AG04449 (cell line): ENCODE measurements around the gene HSPA2.
A peak's percentile ranks its signal among the peaks of the same experiment; 100 is the strongest.
"Not testable (repeated sequence)": the region's sequence is repeated elsewhere in the genome, so short reads cannot be mapped to it uniquely, and the experiment has no call there.

Experiments
- CTCF ChIA-PET: fragments of 350-600 bp; formaldehyde crosslinking; extraction: SDS; loops from one replicate; lab custom pipeline; 2021; ENCODE audit warnings: antibody characterized with exemption; lab: Yijun Ruan, JAX
- POLR2A ChIA-PET: fragments of 400-600, 350-600 bp; formaldehyde crosslinking; extraction: SDS; loops from one replicate; lab custom pipeline; 2020; ENCODE audit warnings: antibody characterized with exemption, inconsistent platforms; lab: Yijun Ruan, JAX
- DNase-seq: peaks from one replicate; pipeline ENCODE4 v3.0.0-alpha.2; 2010; ENCODE audit warnings: low read depth, low spot score
- H3K4me3 ChIP-seq: 2 replicates; pipeline ENCODE4 v1.5.1; 2011; ENCODE audit warnings: low read depth, mild to moderate bottlenecking, control low read depth, low read length
- CTCF ChIP-seq: IDR thresholded peaks from one replicate; pipeline ENCODE4 v1.5.1; 2011; ENCODE audit warnings: mild to moderate bottlenecking, moderate library complexity, low read length, control low read depth, inconsistent platforms; ENCODE audit not compliant: insufficient read depth; ENCODE audit errors: missing control alignments

The HSPA2 gene

GRCh38 chr14:64509036-64509435, 31.5 kb upstream of the HSPA2 start:
- ChIA-PET POLR2A (interaction anchor here (0.6 kb wide), 1 partner anchor 497 kb away, joined by 3 read pairs; no protein-coding TSS in a partner anchor), CTCF (interaction anchor here (0.7 to 5.9 kb wide), 11 partner anchors 11 to 383 kb away, joined by 3 to 83 read pairs (median 3); no protein-coding TSS in a partner anchor)
- TF ChIP-seq CTCF: no peak
- no peak for DNase-seq
- H3K4me3 ChIP-seq: no peak overlapping the region

GRCh38 chr14:64510825-64511671, 29.5 kb upstream of the HSPA2 start:
- POLR2A ChIA-PET: interaction anchor here (0.5 to 1.2 kb wide), 2 partner anchors 29 to 101 kb away, joined by 3 to 4 read pairs; partner anchors contain the start of gene HSPA2
- no peak overlapping the region for H3K4me3 ChIP-seq
- no peak for DNase-seq

GRCh38 chr14:64513271-64513670, 27.3 kb upstream of the HSPA2 start:
- POLR2A ChIA-PET: no interaction called here
- TF ChIP-seq CTCF: no peak
- CTCF ChIA-PET: interaction anchor here (1.4 to 5.9 kb wide), 4 partner anchors 8 to 170 kb away, joined by 3 to 83 read pairs (median 6); no protein-coding TSS in a partner anchor
- H3K4me3 ChIP-seq: no peak overlapping the region
- DNase-seq: no peak

More at GRCh38 chr14:64510825-64511671, 29.5 kb upstream of the HSPA2 start:
- TF ChIP-seq CTCF: peak; percentile 78
- CTCF ChIA-PET: interaction anchor here (0.6 to 5.9 kb wide), 32 partner anchors 10 to 389 kb away, joined by 3 to 83 read pairs (median 5); partner anchors contain the start of gene HSPA2

- no peak for TF ChIP-seq CTCF
- H3K4me3 ChIP-seq: no peak overlapping the region
- CTCF ChIA-PET: interaction anchor here (0.6 to 2.9 kb wide), 10 partner anchors 9 to 167 kb away, joined by 3 to 16 read pairs (median 3); no protein-coding TSS in a partner anchor
- POLR2A ChIA-PET: interaction anchor here (0.7 kb wide), 1 partner anchor 11 kb away, joined by 3 read pairs; the partner anchor contains the start of gene ZBTB1
- DNase-seq: no peak
These were observed 25.5 kb upstream of the HSPA2 start for GRCh38 chr14:64515053-64515452.

GRCh38 chr14:64516969-64517368, 23.6 kb upstream of the HSPA2 start:
- POLR2A ChIA-PET: no interaction called here
- CTCF ChIA-PET: interaction anchor here (1.3 to 8.3 kb wide), 4 partner anchors 6 to 242 kb away, joined by 3 to 83 read pairs (median 10); no protein-coding TSS in a partner anchor
- no peak for DNase-seq
- no peak for TF ChIP-seq CTCF
- no peak overlapping the region for H3K4me3 ChIP-seq

GRCh38 chr14:64517667-64518066, 22.9 kb upstream of the HSPA2 start:
- CTCF ChIA-PET: interaction anchor here (1.3 to 8.3 kb wide), 3 partner anchors 7 to 242 kb away, joined by 3 to 83 read pairs (median 3); no protein-coding TSS in a partner anchor
- not testable (repeated sequence) for H3K4me3 ChIP-seq, DNase-seq
- POLR2A ChIA-PET: interaction anchor here (1.1 kb wide), 1 partner anchor 12 kb away, joined by 3 read pairs; no protein-coding TSS in a partner anchor
